Measurements from ENCODE around the gene MAMSTR. TPM values are rescaled to one million over a fixed set of nuclear protein-coding genes. Genes with fewer than 3 reads are reported as not detected.

Gene MAMSTR
- total RNA-seq, 1 donor: 1.7 TPM

DNA sequence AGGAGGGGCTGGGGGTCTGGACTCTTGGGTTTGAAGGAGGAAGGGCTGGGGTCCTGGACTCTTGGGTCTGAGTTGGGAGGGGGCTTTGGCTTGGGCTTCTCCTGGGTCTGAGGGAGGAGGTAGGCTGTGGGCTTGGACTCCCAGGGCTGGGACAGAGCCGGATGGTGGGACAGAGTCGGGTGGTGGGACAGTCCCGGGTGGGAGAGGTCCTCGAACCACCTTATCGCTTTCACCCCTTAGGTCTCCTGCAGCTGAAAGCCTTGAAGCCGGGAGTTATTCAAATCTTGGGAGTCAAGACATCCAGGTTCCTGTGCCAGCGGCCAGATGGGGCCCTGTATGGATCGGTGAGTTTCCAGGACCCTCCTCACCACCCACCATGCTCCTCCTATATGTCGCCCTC, 37.2 kb upstream of the MAMSTR start:
- DNase-seq (ENCODE audit: low read depth): no peak
- TF ChIP-seq, protein P1, sequence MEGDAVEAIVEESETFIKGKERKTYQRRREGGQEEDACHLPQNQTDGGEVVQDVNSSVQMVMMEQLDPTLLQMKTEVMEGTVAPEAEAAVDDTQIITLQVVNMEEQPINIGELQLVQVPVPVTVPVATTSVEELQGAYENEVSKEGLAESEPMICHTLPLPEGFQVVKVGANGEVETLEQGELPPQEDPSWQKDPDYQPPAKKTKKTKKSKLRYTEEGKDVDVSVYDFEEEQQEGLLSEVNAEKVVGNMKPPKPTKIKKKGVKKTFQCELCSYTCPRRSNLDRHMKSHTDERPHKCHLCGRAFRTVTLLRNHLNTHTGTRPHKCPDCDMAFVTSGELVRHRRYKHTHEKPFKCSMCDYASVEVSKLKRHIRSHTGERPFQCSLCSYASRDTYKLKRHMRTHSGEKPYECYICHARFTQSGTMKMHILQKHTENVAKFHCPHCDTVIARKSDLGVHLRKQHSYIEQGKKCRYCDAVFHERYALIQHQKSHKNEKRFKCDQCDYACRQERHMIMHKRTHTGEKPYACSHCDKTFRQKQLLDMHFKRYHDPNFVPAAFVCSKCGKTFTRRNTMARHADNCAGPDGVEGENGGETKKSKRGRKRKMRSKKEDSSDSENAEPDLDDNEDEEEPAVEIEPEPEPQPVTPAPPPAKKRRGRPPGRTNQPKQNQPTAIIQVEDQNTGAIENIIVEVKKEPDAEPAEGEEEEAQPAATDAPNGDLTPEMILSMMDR (IDR thresholded peaks at IDR 0.05; ENCODE audit: insufficient read depth, low read depth, low read length): no peak
- no peak overlapping the region for H3K4me3 ChIP-seq (ENCODE audit: low read depth, low read length)

DNA sequence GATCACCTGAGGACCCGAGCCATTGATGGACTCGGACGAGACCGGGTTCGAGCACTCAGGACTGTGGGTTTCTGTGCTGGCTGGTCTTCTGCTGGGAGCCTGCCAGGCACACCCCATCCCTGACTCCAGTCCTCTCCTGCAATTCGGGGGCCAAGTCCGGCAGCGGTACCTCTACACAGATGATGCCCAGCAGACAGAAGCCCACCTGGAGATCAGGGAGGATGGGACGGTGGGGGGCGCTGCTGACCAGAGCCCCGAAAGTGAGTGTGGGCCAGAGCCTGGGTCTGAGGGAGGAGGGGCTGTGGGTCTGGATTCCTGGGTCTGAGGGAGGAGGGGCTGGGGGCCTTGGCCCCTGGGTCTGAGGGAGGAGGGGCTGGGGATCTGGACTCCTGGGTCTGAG, 36.7 kb upstream of the MAMSTR start:
- TF ChIP-seq, protein P1 (IDR thresholded peaks at IDR 0.05; ENCODE audit: insufficient read depth, low read depth, low read length): no peak
- no peak for DNase-seq (ENCODE audit: low read depth)
- no peak overlapping the region for H3K4me3 ChIP-seq (ENCODE audit: low read depth, low read length)

DNA sequence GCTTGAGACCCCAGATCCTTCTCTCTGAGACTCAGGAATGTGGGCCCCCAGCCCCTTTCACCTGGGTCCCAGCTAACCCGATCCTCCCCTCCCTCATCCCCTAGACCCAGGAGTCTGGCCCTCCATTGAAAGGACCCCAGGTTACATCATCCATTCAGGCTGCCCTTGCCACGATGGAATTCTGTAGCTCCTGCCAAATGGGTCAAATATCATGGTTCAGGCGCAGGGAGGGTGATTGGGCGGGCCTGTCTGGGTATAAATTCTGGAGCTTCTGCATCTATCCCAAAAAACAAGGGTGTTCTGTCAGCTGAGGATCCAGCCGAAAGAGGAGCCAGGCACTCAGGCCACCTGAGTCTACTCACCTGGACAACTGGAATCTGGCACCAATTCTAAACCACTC, 36.3 kb upstream of the MAMSTR start:
- TF ChIP-seq, protein P1 (IDR thresholded peaks at IDR 0.05; ENCODE audit: insufficient read depth, low read depth, low read length): no peak
- H3K4me3 ChIP-seq (ENCODE audit: low read depth, low read length): no peak overlapping the region
- no peak for DNase-seq (ENCODE audit: low read depth)

DNA sequence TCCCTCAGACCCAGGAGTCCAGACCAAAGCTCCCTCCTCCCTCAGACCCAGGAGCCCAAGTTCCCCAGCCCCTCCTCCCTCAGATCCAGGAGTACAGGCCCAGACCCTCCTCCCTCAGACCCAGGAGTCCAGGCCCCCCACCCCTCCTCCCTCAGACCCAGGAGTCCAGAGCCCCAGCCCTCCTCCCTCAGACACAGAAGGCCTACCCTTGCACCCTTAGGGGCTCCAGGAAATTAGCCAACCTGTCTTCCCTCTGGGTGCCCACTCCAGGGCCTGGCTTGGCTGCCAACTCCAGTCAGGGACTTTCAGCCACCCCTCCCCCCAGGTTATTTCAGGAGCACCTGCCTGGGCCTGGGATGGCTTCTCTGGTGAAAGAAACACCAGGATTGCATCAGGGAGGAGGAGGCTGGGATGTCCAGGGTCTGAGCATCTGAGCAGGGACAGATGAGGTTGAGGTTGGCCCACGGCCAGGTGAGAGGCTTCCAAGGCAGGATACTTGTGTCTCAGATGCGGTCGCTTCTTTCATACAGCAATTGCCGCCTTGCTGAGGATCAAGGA, 35.6 kb upstream of the MAMSTR start, which contains the start of gene FGF21:
Gene FGF21, plus strand, starts transcription at position 441 of the 558 bp plus-strand sequence. CDS start 713 bp downstream, outside the sequence.
- TF ChIP-seq, protein P1 (IDR thresholded peaks at IDR 0.05; ENCODE audit: insufficient read depth, low read depth, low read length): no peak
- DNase-seq (ENCODE audit: low read depth): no peak

DNA sequence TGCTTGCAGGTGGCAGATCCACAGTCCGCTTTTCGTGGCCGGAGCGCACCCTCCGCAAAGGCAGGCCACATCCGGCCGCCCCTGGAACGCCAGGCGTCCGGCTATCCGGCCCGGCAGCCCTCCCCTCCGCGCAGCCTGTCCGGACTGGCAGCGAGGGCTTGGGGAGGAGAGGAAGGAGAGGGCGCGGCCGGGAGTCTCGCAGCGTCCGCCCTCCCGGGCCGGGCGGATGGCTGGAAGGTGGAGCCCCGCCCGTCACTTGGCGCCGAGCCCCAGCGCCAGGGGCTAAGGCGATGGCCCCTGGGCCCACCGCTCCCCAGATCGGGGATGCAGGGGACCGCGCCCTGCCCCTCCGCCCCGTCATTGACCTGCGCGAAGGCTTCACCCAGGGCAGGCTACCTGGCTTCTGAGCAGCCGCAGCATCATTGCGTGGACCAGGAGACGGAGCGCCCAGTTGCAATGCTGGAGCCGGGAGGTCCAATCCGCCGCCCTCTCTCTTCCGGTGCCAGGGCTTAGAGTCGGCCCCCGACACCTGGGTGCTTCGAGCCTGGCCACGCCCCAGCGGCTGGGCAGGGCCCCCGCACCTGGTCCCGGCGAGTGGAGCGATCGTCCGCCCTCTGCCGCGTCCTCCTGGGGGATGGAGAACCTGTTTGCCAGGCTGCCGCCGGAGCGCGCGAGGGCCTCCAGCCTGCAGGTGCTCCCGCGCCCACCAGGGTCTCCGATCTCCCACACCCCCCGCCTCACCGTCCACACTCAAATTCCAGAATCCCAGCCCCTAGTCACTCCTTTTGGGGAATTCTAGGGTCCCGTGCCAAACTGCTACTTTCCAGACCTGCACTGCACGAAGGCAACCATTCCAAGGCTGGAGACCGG, 33.2 kb upstream of the MAMSTR start, which contains the start of gene FUT1:
Gene FUT1, minus strand, starts transcription at position 146 of the 870 bp plus-strand sequence. CDS start 1,360 bp downstream, outside the sequence.
- DNase-seq (ENCODE audit: low read depth): peak; percentile 46
- TF ChIP-seq, protein P1 (IDR thresholded peaks at IDR 0.05; ENCODE audit: insufficient read depth, low read depth, low read length): no peak
- H3K4me3 ChIP-seq (ENCODE audit: low read depth, low read length): peak within 1 kb of the TSS; percentile 52

More for the DNA sequence above, 35.6 kb upstream of the MAMSTR start, which contains the start of gene FGF21:
- H3K4me3 ChIP-seq (ENCODE audit: low read depth, low read length): no peak within 1 kb of the TSS

DNA sequence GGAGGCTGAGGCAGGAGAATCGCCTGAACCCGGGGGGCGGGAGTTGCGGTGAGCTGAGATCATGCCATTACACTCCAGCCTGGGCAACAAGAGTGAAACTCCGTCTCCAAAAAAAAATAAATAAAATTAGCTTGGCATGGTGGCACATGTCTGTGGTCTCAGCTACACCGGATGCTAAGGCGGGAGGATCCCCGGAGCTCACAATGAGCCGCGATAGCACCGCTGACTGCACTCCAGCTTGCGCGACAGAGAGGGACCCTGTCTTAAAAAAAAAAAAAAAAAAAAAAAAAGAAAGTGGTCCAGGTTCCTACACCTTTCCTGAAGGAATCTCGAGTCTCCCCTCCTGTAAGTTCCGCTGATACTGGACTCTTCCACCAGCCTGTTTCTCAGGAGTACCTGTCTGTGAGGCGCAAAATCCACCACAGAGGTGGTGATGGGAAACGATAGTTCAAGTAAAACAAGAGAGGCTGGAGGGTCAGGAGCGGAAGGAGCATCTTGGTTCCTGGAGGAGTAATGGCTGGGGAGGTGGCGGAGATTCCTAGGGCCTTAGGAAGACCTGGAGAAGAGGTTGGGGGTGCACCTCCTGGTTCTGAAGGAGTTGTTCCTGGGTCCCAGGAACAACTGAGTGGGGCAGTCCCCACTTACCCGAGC, 32.4 kb upstream of the MAMSTR start:
- peak overlapping the region; percentile 52 for H3K4me3 ChIP-seq (ENCODE audit: low read depth, low read length)
- DNase-seq (ENCODE audit: low read depth): no peak

More for the DNA sequence above, 32.4 kb upstream of the MAMSTR start:
- TF ChIP-seq, protein P1 (IDR thresholded peaks at IDR 0.05; ENCODE audit: insufficient read depth, low read depth, low read length): no peak

Measured in fibroblast of villous mesenchyme (primary cell).